SK-N-SH (cell line): ENCODE results near the gene BIRC7.

ENCODE experiments used
- EZH2phosphoT487 ChIP-seq: fragments of 200-600 bp; sonication (generic); IDR thresholded peaks from 2 replicates; pipeline ENCODE4 v1.6.1; 2017; ENCODE audit warnings: low read depth, mixed run types, mild to moderate bottlenecking, antibody characterized with exemption, moderate library complexity, borderline replicate concordance
- FOXJ3 ChIP-seq: sonication (generic); formaldehyde crosslinking; IDR thresholded peaks from 2 replicates; pipeline ENCODE4 v1.5.1; 2020; ENCODE audit warnings: mild to moderate bottlenecking, missing genetic modification reagents
- POLR2AphosphoS5 ChIP-seq: IDR thresholded peaks from 2 replicates; pipeline ENCODE4 v1.6.1; 2012; ENCODE audit warnings: low read depth, low read length
- TF ChIP-seq, protein P1 (sequence below): fragments of 200-600 bp; sonication (generic); IDR thresholded peaks from 2 replicates; pipeline ENCODE4 v1.6.1; 2017; ENCODE audit warnings: antibody characterized with exemption, mild to moderate bottlenecking, moderate library complexity
- TF ChIP-seq, protein P2 (sequence below): IDR thresholded peaks from 2 replicates; pipeline ENCODE4 v1.6.1; 2012; ENCODE audit warnings: mild to moderate bottlenecking, low read depth, low read length, moderate library complexity

DNA sequence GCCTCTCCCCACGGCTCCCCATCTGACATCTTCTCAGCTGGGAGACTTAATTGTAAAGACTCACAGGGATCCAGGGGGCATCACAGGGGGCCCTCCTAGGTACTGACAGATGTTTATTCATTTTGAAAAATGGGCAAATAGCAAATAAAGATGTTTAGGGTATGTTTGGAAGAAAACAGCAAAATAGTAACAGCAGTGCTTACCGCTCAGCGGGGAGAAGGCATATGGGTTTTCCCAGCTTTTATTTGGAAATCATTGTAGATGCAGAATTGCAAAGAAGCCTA is 2.7 kb upstream of the BIRC7 start:
- no peak for TF ChIP-seq EZH2phosphoT487
- TF ChIP-seq, protein P1, sequence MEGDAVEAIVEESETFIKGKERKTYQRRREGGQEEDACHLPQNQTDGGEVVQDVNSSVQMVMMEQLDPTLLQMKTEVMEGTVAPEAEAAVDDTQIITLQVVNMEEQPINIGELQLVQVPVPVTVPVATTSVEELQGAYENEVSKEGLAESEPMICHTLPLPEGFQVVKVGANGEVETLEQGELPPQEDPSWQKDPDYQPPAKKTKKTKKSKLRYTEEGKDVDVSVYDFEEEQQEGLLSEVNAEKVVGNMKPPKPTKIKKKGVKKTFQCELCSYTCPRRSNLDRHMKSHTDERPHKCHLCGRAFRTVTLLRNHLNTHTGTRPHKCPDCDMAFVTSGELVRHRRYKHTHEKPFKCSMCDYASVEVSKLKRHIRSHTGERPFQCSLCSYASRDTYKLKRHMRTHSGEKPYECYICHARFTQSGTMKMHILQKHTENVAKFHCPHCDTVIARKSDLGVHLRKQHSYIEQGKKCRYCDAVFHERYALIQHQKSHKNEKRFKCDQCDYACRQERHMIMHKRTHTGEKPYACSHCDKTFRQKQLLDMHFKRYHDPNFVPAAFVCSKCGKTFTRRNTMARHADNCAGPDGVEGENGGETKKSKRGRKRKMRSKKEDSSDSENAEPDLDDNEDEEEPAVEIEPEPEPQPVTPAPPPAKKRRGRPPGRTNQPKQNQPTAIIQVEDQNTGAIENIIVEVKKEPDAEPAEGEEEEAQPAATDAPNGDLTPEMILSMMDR, result no peak
- no peak for TF ChIP-seq POLR2AphosphoS5
- TF ChIP-seq FOXJ3, result no peak
- TF ChIP-seq, protein P2, sequence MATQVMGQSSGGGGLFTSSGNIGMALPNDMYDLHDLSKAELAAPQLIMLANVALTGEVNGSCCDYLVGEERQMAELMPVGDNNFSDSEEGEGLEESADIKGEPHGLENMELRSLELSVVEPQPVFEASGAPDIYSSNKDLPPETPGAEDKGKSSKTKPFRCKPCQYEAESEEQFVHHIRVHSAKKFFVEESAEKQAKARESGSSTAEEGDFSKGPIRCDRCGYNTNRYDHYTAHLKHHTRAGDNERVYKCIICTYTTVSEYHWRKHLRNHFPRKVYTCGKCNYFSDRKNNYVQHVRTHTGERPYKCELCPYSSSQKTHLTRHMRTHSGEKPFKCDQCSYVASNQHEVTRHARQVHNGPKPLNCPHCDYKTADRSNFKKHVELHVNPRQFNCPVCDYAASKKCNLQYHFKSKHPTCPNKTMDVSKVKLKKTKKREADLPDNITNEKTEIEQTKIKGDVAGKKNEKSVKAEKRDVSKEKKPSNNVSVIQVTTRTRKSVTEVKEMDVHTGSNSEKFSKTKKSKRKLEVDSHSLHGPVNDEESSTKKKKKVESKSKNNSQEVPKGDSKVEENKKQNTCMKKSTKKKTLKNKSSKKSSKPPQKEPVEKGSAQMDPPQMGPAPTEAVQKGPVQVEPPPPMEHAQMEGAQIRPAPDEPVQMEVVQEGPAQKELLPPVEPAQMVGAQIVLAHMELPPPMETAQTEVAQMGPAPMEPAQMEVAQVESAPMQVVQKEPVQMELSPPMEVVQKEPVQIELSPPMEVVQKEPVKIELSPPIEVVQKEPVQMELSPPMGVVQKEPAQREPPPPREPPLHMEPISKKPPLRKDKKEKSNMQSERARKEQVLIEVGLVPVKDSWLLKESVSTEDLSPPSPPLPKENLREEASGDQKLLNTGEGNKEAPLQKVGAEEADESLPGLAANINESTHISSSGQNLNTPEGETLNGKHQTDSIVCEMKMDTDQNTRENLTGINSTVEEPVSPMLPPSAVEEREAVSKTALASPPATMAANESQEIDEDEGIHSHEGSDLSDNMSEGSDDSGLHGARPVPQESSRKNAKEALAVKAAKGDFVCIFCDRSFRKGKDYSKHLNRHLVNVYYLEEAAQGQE, result no peak
